ENCODE results near the gene GSTP1.
"Not testable (repeated sequence)": the region's sequence is repeated elsewhere in the genome, so short reads cannot be mapped to it uniquely, and the experiment has no call there.

Gene GSTP1

GRCh38 chr11:67583247-67584204 is at the start of gene GSTP1:
Gene GSTP1, plus strand, starts transcription at chr11:67583812. Its CDS starts 32 bp downstream, at chr11:67583844.
- peak; percentile 91 for DNase-seq

DNA sequence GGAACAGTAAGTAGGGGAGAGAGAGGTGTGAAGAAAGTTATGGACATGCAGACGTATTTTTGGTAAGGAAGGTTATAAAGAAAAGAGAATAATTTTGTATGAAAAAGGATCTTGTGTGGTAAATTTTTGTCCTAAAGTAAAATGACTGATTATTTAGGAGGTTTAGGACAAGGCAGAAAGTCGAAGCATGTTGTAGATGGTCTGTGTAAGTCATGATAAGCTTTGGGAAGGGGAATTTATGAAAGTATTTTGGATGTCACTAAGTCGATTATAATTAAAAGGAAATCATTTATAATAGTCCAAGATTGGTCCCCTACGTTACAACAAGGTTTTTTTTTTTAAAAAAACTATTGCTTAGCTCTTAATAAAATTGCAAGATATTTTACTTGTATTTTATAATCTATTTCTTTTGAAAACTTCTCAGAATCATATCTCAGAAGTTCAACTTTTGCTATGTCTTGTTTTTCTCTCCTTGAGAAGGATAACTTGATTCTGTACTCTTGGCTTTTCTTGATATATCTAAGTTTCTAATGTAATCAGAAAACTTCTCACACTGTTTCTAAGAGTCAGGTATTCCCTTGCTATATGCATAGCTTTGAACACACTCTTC is 49.4 kb upstream of the GSTP1 start:
- DNase-seq = no peak

DNA sequence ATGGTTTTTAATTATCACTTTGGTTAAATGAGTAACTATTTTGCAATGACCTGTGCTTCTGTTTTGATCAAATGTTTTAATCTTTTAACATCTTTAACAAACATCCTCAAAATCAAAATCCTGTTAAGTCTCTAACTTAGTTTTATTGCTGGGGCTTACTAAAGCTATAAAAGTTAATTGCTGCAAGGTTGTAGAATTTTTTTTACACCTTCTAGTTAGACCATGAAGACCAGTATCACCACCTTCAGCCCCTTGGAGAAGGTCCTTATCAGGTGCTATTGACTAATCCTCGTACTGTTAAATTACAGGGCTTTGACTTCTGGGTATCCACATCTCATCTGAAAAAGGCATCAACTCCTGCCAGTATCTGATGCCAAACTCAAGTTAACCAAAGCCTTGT is 48.1 kb upstream of the GSTP1 start:
- no peak for DNase-seq

DNA sequence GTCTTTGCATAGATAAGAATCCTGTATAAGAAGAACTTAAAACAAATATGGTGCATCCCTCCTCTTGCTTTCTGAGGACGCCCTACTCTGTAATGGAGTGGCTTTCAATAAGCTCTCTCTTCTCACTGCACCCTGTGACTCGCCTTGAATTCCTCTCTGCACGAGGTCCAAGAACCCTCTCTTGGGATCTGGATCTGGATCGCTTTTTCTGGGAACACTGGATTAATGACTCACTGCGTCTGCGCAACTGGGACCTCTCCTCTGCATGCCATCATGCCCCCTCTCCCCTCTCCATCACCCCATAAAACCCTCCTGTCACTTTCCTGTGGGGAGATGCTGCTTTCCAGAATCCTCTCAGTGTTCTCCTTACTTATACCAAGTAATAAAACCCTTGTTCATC is 45.3 kb upstream of the GSTP1 start:
- DNase-seq = no peak

DNA sequence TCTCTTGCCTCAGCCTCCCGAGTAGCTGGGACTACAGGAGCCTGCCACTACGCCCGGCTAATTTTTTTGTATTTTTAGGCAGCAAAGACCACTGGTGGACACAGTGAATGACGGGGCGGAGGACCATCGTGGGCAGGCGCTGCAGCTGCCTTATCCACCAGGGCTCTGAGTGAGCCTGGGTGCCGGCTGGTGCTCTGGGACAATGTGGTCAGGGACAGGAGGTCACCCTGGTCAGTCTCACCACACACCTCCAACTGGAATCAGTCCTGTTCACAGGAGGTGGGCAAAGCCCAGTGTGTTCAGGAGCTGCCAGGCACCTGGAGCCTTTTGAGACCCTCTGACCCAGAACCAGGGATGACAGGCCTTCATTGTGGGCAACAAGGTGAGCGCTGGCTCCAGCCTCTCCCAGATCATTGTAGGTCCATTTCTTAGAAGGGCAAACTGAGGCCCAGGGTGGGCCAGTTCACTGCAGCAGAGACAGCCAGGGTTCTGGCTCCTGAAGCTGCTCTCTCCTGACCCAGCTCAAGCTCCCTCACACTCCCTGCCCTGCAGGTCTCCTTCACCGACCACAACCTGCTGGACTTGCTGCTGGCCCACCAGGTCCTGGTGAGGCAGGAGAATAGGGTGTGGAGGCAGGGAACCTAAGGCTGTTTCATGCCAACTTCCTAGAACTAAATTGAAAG is 44.6 kb upstream of the GSTP1 start:
- DNase-seq = no peak

GRCh38 chr11:67539550-67539949 is 44.1 kb upstream of the GSTP1 start:
- DNase-seq = no peak

GRCh38 chr11:67541198-67541597 is 42.4 kb upstream of the GSTP1 start:
- no peak for DNase-seq

GRCh38 chr11:67542169-67542568 is 41.4 kb upstream of the GSTP1 start:
- DNase-seq = no peak

GRCh38 chr11:67542971-67543370 is 40.6 kb upstream of the GSTP1 start:
- DNase-seq = no peak

DNA sequence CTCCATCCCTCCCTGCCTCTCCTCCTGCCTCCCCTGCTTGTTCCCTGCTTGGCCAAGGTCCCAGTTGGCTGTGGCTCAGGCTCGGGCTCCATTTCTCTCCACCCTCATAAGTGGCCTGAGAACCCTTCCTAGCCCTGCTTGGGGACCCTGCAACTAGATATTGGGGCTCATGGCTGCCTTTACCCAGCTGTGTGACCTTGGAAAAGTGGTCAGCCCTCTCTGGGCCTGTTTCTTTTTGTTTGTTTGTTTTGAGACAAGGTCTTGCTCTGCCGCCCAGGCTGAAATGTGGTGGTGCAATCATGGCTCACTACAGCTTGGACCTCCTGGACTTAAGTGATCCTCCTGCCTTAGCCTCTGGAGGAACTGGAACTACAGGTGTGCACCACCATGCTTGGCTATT is 40.0 kb upstream of the GSTP1 start:
- no peak for DNase-seq

- DNase-seq = no peak
These were observed 38.9 kb upstream of the GSTP1 start for GRCh38 chr11:67544616-67545242.

DNA sequence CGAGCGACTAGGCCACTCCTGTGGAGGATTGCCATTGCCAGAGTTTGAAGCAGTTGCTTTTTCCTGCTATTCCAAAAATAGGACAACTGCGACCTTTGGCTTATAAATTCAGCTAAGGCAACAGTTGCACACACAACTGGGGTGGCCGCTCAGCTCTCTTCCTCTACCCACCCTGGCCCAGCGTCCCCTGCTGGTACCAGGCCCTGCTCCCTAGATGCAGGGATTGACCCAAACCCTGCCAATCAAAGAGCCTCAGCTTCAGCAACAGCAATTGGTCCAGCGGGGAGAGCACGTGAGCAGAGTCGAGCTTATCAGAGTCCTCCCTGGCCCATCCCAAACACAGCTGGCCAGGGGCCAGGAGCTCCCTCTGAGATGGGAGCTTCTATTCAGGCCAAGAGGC is 38.3 kb upstream of the GSTP1 start:
- no peak for DNase-seq

GRCh38 chr11:67548112-67548511 is 35.5 kb upstream of the GSTP1 start:
- DNase-seq = not testable (repeated sequence)

DNA sequence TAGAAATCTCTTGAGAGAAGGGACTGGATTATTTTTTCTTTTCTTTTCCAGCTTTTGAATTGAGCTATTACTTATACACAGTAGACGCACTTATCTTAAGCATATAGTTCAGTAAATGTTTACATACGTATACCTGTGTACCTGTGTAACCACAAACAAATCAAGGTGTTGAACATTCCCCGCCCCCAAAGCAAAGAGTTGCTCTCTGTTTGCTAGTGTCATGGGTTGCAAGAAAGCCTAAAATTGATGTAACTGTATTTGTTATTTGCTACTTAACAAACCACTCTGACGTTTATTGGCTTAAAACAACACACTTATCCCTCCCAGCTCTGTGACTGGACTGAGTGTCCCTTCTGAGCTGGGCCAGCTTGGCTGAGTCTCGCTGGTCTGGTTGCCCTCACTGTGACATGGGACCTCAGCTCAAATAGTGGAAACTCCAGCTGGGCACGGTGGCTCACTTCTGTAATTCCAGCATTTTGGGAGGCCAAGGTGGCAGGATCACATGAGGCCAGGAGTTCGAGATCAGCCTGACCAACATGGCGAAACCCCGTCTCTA is 35.0 kb upstream of the GSTP1 start:
- DNase-seq = no peak

DNA sequence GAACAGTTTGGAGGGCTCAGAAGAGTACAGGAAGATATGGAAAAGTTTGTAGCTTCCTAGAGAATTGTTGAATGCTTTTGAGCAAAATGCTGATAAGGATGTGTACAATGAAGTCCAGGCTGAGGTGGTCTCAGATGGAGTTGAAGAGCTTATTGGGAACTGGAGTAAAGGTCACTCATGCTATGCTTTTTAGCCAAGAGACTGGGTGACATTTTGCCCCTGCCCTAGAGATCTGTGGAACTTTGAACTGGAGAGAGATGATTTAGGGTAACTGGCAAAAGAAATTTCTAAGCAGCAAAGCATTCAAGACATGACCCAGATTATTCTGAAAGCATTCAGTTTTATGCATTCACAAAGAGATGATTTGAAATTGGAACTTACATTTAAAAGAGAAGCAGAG is 32.5 kb upstream of the GSTP1 start:
- no peak for DNase-seq

GRCh38 chr11:67551697-67552096 is 31.9 kb upstream of the GSTP1 start:
- DNase-seq = not testable (repeated sequence)

GRCh38 chr11:67556244-67556643 is 27.4 kb upstream of the GSTP1 start:
- no peak for DNase-seq

GRCh38 chr11:67558084-67558772 is 25.4 kb upstream of the GSTP1 start:
- DNase-seq = peak; percentile 58

GRCh38 chr11:67561971-67562619 is 21.5 kb upstream of the GSTP1 start:
- no peak for DNase-seq

- DNase-seq = no peak
These were observed 20.5 kb upstream of the GSTP1 start for GRCh38 chr11:67562963-67563704.

DNA sequence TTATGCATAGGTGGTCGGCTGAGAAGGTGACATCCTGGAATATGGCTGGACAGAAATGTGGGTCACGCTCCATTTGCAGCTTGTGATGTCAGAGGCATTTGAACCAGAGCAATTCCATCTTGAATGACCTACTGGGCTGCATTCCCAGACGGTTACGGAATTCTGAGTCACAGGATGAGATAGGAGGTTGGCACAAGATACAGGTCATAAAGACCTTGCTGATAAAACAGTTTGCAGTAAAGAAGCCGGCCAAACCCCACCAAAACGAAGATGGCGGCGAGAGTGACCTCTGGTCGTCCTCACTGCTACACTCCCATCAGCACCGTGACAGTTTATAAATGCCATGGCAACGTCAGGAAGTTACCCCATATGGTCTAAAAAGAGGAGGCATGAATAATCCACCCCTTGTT is 19.9 kb upstream of the GSTP1 start:
- not testable (repeated sequence) for DNase-seq
